Nephron (organoid): Measurements from ENCODE around the gene SHISAL1.

Source experiments
- H3K27ac Mint-ChIP-seq, 3 experiments: 2 replicates each; pipeline ENCODE4 v1.8.0; 2020; ENCODE audit warnings: mixed read lengths in 3 of 3, mild to moderate bottlenecking in 2 of 3, moderate library complexity in 1 of 3
- H3K27me3 Mint-ChIP-seq: 2 replicates; pipeline ENCODE4 v1.8.0; 2021; ENCODE audit warnings: low read depth, mild to moderate bottlenecking, moderate library complexity, mixed read lengths
- H3K36me3 Mint-ChIP-seq: 2 replicates; pipeline ENCODE4 v1.8.0; 2020; ENCODE audit warnings: low read depth, mixed read lengths
- H3K4me1 Mint-ChIP-seq: 2 replicates; pipeline ENCODE4 v1.8.0; 2020; ENCODE audit warnings: mixed read lengths
- H3K4me3 Mint-ChIP-seq, 3 experiments: 2 replicates each; pipeline ENCODE4 v1.8.0; 2020; ENCODE audit warnings: mild to moderate bottlenecking in 3 of 3, mixed read lengths in 3 of 3, moderate library complexity in 2 of 3
- H3K9me3 Mint-ChIP-seq: 2 replicates; pipeline ENCODE4 v1.8.0; 2020; ENCODE audit warnings: mixed read lengths
- TF ChIP-seq, protein P1 (sequence below), 3 experiments: fragments of 200-600 bp; sonication (generic); IDR thresholded peaks; one replicate each; pipeline ENCODE4 v1.5.0; 2021; ENCODE audit warnings: antibody characterized with exemption in 3 of 3; ENCODE audit not compliant: unreplicated experiment in 3 of 3

SHISAL1 gene

DNA sequence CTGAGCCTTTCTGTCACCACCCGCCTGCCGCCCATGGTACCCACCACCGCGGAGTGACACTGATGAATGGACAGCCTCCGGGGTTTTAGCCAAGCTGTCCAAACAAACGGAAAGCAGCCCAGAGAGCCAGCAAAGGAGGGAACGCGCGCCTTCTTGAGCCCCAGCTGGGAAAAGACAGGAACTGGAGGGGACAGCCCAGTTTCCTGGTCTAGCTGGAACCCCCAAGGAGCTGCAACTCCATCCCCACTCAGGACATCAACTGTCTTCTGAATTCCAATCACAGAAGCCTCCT is 33.7 kb downstream of the SHISAL1 start:
- H3K27me3 Mint-ChIP-seq = peaks cover 57% of the 10 kb centered on the region
- no peaks in the 10 kb centered on the region for H3K36me3 Mint-ChIP-seq
- TF ChIP-seq, protein P1, sequence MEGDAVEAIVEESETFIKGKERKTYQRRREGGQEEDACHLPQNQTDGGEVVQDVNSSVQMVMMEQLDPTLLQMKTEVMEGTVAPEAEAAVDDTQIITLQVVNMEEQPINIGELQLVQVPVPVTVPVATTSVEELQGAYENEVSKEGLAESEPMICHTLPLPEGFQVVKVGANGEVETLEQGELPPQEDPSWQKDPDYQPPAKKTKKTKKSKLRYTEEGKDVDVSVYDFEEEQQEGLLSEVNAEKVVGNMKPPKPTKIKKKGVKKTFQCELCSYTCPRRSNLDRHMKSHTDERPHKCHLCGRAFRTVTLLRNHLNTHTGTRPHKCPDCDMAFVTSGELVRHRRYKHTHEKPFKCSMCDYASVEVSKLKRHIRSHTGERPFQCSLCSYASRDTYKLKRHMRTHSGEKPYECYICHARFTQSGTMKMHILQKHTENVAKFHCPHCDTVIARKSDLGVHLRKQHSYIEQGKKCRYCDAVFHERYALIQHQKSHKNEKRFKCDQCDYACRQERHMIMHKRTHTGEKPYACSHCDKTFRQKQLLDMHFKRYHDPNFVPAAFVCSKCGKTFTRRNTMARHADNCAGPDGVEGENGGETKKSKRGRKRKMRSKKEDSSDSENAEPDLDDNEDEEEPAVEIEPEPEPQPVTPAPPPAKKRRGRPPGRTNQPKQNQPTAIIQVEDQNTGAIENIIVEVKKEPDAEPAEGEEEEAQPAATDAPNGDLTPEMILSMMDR (IDR thresholded peaks at IDR 0.05; ENCODE audit: unreplicated experiment in 3 of 3) = no peak

DNA sequence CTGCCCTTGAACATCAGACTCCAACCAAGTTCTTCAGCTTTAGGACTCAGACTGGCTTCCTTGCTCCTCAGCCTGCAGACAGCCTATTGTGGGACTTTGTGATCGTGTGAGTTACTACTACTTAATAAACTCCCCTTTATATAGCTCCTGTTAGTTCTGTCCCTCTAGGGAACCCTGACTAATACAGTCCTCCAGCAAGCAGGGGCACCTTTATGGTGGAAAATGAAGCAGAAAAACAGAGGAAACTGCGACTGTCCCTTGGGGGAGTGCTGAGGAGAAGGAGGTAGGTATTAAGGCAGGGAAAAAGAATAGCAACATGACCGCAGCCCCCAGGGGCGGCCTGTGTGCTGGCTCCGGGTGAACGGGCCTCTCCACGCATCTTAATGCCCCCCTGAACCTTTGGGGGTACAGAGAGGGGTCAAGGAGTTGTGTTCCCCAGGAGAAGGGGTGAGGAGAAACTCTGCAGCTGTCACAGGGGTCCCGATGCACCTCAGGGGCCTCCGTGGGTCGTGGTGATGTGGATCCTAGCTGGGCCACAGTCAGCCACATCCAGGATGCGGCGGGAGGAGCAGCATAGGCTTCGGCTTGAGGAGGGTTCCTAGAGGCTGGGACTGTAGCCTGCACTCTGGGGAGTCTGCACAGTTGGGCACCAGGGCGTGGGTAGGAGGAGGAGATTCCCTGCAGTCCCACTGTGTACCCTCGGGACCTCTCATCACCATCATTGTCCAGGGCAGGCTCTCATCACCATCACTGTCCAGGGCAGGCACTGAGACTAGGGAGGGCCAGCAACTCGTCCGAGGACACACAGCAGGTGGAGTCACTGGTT is 34.3 kb downstream of the SHISAL1 start:
- Mint-ChIP-seq H3K27me3 (peaks cover 54% of the 10 kb centered on the region), H3K9me3 (no peaks in the 10 kb centered on the region), H3K4me1 (peaks cover 51% of the 10 kb centered on the region), H3K36me3 (no peaks in the 10 kb centered on the region), H3K4me3 (no peak overlapping the region), H3K27ac (no peak overlapping the region)
- TF ChIP-seq, protein P1 (IDR thresholded peaks at IDR 0.05; ENCODE audit: unreplicated experiment in 3 of 3) = no peak

More for the DNA sequence above, 33.7 kb downstream of the SHISAL1 start:
- H3K9me3 Mint-ChIP-seq = no peaks in the 10 kb centered on the region
- H3K27ac Mint-ChIP-seq = no peak overlapping the region
- H3K4me3 Mint-ChIP-seq = no peak overlapping the region
- peaks cover 48% of the 10 kb centered on the region for H3K4me1 Mint-ChIP-seq

DNA sequence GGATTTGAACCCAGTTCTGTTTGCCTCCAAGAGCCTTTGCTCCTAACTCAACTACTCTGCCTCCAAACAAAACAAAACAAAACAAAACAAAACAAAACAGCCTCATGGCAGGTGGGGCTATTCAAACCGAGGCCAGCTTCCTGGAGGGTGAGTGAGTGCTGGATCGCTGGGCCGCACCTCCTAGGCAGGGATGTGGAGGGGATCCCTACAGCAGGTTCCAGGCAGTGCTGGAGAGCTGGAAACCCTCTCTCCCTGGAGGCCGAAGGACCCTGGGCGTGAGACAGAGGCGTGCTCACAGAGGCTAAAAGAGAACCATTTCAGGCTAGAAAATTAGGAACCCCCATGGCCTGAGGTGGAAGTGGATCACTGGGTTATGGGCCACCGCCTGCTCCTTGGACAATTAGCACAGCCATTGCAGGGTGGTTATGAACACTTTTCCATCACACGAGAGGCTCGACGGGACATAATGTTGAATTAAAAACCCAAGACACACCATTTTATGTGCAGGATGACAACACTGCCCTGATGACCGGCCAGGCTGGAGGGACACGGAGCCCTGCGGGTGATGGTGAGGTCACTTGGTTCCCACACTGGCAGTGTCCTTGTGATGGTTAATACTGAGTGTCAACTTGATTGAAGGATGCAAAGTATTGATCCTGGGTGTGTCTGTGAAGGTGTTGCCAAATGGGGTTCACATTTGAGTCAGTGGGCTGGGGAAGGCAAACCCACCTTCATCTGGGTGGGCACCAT is 35.2 kb downstream of the SHISAL1 start:
- H3K4me3 Mint-ChIP-seq = no peak overlapping the region
- no peaks in the 10 kb centered on the region for H3K36me3 Mint-ChIP-seq
- H3K27me3 Mint-ChIP-seq = peaks cover 48% of the 10 kb centered on the region
- TF ChIP-seq, protein P1 (IDR thresholded peaks at IDR 0.05; ENCODE audit: unreplicated experiment in 3 of 3) = no peak
- H3K4me1 Mint-ChIP-seq = peaks cover 58% of the 10 kb centered on the region
- H3K27ac Mint-ChIP-seq = peak overlapping the region in 1 of 3 experiments; percentile 53
- no peaks in the 10 kb centered on the region for H3K9me3 Mint-ChIP-seq

DNA sequence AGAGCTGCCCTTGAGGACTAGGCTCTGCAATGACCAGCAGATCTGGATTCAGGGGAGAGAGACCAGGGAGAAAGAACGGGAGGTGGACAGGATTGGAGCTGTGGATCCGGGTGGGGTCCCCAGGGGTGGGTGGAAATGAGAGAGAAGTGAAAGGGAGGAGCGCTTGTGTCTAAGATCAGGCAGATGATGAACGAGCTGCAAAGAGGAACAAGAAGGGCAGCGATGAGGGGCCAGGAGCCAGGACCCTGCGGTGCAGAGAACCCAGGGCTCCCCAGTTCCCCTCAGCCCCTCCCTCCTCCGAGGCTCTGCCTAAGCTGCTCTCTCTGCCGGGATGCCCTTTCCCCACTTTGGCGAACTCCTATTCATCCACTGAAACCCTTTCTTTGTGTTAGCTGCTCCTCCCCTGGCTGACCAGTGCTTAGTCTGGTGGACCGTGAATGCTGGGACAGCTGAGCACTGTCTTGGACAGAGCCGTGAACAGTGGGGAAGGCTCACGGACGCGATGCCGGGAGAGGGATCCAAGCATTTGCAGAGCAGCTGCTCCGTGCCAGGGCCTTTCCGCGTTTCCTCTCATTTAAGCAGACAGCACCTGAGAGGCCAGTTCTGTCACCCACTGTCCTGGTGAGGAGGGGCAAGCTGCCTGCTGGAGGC is 35.9 kb downstream of the SHISAL1 start:
- peaks cover 44% of the 10 kb centered on the region for H3K27me3 Mint-ChIP-seq
- no peak overlapping the region for H3K4me3 Mint-ChIP-seq
- H3K27ac Mint-ChIP-seq = peak overlapping the region in 2 of 3 experiments; percentile 53 to 69
- H3K9me3 Mint-ChIP-seq = no peaks in the 10 kb centered on the region
- H3K36me3 Mint-ChIP-seq = no peaks in the 10 kb centered on the region
- TF ChIP-seq, protein P1 (IDR thresholded peaks at IDR 0.05; ENCODE audit: unreplicated experiment in 3 of 3) = no peak
- peaks cover 61% of the 10 kb centered on the region for H3K4me1 Mint-ChIP-seq

DNA sequence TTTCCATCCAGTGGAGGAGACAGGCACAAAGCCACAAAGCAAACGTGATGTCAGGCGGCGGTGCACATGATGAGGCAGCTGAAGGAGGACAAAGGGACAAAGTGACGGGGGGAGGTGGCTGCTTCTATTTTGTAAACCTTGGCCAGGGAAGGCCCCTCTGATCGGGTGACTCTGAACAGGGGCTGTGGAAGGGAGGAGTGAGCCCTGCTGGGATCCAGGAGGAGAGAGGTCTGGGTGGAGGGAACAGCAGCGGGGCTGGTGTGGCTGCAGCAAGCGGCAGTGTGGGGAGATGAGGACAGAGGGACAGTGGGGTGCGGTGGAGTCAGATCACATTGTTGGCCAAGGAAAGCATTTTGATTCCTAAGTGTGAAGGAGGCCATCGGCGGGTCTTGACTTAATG is 36.7 kb downstream of the SHISAL1 start:
- Mint-ChIP-seq H3K36me3 (no peaks in the 10 kb centered on the region), H3K27me3 (peaks cover 40% of the 10 kb centered on the region), H3K4me3 (no peak overlapping the region), H3K27ac (peak overlapping the region in 2 of 3 experiments; percentile 29 to 53), H3K4me1 (peaks cover 57% of the 10 kb centered on the region), H3K9me3 (no peaks in the 10 kb centered on the region)
- TF ChIP-seq, protein P1 (IDR thresholded peaks at IDR 0.05; ENCODE audit: unreplicated experiment in 3 of 3) = no peak
